Erythroblast (primary cell): ENCODE data around the gene C11orf91.

ENCODE experiments used
- GATA1 ChIP-seq: IDR thresholded peaks from 2 replicates; pipeline ENCODE4 v1.6.1; 2011; ENCODE audit warnings: low read depth, mild to moderate bottlenecking, control low read depth, low read length, moderate library complexity
- POLR2A ChIP-seq: IDR thresholded peaks from 2 replicates; pipeline ENCODE4 v1.6.1; 2011; ENCODE audit warnings: mild to moderate bottlenecking, low read length

- TF ChIP-seq POLR2A (no peak), GATA1 (no peak)
These were observed 42.9 kb downstream of the C11orf91 start for GRCh38 chr11:33657757-33658156.
